Activated CD4-positive, alpha-beta T cell treated with anti-CD3 and anti-CD28 coated beads, Interleukin-2, amount 50 U/mL, for 48 hours (primary cell): ENCODE measurements around the gene CACNA1C.
"Not testable (repeated sequence)": the region's sequence is repeated elsewhere in the genome, so short reads cannot be mapped to it uniquely, and the experiment has no call there.

Experiments
- DNase-seq, 2 experiments: peaks; one replicate each; pipeline ENCODE4 v3.0.0-alpha.2; 2020

The CACNA1C gene

DNA sequence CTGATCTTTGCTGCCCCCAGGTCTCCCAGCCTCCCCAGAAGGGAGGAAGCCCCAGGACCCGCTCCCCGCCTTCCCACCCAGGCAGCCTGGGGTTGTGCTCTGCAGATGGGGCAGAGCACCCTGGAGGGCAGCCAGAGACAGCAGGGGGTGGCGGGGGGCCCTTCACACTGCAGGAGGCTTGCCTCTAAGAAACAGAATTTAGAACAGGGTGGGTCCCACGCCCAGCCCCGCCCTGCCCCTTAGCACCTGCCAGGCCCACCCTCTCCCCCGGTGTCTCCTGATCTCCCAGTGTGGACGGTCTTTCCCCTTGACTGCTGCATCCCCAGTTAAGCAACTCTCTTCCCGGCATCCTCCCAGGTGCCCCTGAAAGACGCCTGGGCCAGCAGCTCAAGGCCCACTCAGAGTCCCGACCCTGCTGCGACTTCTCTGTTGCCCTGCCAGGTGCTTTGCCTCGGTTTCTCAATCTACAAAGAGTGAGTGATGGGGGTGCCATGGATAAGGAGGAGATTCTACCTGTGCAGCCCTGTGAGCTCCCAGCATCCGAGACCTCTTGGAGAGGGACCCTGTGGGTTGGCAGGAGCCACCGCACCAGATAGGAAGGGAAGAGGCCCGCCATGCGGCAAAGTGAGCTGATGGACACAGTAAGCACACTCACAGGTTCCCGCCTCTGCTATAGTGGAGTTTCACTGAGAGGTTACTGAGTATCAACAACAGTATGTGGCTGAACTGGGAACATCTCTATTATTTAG, 414.8 kb downstream of the CACNA1C start:
- DNase-seq: no peak

DNA sequence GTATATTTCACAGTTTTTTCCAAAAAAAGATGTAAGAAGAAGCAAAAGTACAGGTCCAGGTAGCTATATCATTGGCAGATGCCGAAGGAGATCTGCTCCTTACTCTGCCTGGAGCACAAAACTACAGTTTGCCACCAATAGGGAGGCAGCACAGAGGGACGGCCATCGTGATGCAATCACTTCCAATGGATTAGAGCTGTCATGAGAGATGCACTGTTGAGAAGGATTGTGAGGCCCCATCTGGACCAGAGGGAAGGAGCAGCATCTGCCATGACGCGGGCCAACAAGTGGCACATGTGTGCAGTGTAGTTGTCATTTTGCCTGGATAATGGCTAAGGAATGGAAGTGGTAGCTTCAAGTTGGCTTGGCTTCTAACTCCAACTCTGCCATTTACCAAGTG, 423.2 kb downstream of the CACNA1C start:
- DNase-seq: no peak

DNA sequence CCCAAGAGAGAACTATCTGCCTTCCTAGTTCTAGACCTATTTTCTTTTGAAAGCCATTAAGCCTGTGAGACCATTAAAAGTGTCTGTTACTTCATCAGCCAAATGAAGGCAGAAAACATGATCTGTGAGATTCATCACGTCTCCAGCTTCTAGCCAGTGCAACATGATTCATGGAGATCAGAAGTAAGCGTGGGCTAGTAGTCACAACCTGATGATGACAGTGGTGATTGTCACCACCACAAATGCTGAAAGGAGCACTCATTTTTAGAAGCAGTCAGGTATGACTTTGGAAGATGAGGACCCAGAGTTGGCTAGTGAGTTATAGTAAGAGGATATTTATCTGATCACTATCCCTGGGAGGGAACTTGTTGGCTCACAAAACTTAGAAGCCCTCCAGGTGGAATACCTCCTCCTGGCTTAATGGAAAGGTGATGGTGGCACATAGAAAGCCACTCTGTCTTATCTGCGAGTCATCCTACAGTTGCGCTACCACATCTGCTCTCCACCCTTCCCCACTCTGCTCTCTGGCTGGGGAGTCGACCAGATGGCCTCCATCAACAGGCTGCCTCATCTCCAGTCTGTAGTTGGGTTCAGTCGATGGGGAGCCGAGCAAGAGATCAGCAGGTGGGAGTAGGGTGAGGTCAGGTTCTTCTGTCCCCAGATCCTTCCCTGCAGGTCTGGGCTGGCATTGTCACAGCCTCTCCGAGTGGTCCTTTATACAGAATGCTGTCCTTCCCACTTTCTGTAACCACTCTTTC, 424.4 kb downstream of the CACNA1C start:
- no peak for DNase-seq

DNA sequence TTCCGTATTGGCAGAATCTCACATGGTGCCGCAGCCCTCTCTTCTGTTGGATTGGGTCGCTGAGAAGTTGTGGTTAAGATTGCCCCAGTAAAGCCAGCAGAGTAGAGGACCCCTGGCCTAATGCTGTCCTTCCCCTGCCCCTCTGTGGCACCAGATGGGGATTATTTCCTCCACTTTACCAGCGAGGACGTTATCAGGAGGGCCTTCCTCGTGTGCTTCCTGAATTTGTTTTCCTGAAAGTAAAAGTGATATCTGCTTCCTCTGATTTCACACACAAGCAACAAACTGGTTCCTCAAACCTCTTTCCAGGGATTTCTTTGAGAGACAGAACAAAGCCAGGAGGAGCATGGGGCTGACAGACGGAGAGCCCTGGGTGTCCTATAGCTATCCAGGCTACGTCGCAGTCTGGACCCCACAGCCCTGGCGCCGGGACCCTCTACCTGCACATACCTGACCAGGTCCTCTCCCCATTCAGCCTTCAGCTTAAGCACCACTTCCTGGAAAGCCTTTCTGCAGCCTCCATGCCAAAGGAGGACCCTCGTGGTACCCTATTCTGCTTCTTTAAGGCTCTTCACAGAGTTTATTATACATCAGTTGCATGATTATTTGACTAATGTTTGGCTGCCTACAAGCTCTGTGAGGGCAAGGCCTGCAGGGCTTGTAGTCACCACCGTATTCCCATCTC, 427.2 kb downstream of the CACNA1C start:
- no peak for DNase-seq

DNA sequence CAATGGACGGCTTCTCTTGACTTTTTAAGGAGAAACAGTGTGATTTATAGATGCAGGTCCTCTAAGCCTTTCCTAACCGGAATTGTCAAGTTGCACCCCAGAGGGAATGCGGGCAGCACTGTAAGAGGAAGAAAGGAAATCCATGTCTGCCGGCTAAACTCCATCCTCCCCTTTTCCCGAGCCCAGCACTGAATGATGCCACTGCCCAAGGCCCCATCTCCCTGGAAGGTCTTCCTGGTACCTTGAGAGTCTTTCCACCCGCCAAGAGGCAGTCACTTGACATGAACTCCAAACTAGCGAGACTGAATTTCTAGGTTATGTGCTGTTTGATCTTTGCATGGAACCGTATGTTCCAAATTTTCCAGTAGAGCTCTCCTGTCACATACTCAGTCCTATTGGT, 428.6 kb downstream of the CACNA1C start:
- DNase-seq: no peak

DNA sequence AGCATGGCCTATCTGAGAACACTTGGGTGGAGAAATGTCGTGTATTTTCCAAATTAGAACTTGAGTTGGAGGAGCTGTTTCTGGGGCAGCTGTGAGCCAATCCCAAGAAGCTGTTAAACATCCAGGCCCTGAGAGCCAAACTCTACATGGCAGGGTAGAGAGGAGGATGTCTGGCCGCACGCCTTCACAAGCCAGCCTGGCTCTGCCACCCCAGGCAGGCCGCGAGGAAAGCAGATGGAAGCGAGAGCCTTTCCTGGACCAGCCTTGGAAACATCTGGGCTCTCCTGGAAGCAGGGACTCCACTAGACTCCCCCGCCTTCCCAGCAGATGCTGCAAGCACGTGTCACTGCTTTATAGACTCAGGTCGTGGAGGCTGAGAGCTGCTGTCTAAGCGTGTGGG, 429.2 kb downstream of the CACNA1C start:
- DNase-seq: no peak

DNA sequence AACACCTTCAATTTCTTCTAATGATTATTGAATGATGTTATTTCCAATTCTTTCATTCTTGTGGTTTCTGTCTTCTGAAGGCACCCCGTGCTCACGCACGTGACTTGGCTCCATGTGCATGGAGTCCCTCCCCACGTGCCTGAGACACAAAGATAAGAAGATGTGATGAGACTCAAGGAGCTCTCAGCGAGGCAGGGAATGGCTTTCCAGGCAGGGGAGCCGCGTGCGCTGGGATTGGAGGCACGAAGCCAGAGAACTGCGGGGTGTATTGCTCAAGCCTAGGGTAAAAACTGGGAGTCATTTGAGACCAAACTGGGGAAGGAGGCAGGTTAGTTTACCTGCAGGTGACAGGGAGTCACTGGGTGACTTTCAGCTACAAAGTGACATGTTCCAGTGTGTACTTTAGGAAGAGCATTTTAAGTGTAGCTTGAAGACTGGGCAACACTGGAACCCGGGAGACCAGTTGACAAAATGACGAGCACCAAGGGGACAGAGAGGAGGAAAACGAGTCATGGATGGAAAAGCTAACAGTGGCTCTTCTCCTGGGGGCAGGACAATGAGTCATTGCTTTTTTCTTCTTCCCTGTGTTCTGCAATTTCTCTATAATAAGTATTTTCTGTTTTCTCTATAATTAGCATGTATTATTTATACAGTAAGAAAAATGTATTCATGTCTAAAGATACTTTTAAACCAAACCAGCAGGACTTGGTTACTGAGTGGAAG, 430.3 kb downstream of the CACNA1C start:
- DNase-seq: no peak

DNA sequence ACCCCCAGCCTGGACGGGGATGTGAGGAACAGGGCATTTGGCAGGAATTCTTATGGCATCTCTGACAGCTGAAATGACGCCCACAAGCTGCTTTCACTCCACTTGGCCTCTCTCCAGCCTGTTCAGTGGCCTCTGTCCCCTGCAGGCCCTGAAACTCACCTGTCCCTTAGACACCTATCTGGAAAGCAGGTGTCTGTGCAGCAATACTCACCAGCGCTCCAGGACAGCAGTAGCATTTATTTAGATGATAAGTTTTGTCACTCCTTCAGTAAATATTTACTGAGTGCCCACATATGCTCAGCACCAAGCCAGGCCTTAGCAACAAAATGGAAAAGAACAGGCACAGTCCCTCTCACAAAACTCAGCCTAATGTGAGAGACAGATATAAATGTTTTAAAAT, 430.9 kb downstream of the CACNA1C start:
- no peak for DNase-seq

DNA sequence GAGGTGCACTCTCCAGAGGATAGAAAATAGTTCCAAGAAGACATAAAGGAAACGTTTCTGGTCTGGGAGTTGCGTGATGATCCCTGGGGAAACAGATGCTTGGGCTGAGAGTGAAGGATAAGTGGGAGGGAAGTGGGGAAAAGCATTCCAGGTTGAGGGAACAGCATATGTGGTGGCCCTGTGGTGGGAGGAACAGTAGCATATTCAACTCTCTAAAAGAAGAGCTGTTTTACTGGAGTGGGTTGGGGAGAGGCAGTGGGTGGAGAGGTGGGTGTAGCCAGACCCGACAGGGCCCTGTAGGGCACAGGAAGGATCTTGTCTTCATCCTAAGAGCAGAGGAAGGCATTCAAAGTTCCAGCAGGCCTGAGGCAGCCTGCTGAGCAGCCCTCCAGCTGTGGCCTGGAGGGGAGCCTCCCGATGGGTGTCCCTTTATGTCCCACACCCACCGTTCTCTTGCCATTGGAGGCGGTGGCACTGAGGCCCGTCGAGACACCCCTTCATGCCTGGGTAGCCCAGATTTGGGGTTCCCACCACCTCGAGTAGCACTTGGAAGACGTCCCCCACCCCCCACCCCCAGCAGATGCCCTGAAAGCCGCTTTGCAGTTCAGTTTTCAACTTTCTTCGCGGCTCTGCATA, 431.5 kb downstream of the CACNA1C start:
- no peak for DNase-seq

DNA sequence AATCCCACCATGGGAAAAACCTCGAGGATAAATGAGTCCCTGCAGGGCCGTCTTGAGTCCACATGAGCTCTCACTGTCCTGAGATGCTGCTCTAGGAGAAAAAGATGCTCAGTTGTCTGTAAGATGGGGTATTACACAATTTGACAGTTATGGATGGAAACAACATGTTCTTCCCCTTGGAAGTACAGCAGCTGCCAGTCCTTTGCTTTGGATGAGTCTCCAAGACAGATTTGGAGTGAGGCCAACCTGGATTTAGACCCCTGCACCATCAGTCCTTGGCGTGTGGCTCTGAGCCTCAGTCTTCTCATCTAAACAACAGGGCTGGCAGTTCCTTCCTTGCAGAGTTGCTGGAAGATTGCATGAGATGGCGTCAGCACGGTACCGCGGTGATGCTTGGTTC, 432.9 kb downstream of the CACNA1C start:
- DNase-seq: no peak

DNA sequence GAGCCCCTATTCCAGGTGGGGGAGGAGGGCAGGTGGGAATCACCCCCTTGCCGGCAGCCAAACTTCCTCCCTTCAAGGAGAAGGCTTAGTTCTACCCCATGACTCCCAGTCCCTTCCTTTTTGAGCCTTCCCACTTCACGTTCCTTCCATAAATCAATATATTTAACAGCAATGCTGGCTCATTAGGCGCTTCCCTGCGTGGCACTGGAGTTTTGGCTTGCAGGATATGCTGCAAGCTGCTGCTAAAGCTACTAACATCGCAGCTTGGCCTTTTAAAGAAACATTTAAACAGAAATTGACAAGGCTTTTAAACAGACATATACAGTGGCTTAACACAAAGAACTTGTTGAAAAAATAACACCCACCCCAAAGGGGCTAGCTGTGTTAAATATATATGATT, 434.0 kb downstream of the CACNA1C start:
- no peak for DNase-seq

DNA sequence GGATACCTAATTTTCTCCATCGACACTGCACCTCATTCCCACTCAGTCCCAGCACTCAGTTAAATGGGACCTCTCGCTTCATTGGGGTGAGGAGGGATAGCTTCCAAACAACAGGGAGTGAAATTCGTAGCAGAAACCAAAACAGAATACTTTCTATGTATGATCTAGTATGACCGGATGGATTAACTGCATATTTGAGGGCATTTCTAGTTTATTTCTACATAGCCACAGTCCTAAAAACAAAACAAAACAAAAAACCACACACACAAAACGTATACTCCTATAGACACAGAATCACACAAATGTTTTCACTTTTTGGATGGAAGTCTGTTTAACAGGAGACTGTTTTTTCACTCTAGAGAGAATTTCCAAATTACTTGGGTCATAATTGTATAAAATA, 434.5 kb downstream of the CACNA1C start:
- no peak for DNase-seq

DNA sequence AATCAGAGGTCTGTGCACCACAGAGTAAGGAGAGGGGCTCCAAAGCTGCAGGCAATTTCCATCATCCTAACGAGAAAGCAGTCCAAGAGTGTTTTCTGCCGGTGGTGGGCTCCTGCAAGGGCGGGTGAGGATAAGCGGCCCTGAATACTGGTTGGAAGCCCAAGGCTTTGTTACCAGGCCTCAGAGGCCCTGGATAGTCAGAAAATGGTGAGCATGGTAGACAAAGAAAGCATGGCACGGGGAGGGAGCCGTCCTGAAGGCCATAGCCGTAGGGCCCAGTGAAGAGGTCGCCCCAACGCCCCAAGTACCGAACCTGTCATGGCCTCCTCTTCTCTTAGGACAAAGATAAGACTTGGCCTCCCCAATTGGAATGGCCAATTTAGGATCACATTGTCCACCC, 435.3 kb downstream of the CACNA1C start:
- DNase-seq: no peak

DNA sequence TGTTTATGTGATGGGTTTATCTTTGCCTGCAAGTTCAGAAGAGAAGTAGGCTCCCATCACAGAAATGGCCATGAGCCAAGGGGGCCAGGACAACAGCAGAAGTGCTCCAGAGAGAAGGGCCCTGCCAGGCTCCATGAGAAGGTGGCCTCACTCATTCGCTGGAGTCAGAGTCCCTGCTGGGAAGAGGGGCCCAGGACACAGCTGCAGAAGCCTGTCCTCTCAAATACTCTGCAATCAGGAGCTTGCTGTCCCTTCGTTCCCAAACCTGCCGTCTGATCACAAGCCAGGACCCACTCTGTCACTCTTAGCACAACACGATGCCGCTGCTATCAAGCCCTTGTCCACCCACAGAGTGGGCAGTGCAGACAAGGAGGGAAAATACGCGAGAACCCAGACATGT, 435.8 kb downstream of the CACNA1C start:
- no peak for DNase-seq

DNA sequence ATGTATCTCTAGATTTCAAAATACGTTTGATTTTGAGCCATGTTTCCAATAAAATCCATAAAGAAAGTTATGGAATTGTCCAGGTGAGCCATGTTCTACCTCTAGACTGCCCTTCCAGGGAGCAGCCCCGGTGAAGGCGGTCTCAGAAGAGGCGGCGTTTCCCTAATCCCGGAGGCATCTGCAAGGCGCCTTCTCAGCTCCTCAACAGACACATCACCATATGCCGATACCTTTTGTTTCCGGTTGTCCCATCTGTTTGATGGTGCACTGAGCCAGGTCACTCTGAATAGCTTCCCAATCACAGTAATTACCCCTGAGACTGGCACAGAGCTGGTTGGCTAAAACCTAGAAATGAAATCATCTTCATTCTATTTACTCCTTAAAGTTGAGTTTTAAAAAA, 436.5 kb downstream of the CACNA1C start:
- DNase-seq: no peak

DNA sequence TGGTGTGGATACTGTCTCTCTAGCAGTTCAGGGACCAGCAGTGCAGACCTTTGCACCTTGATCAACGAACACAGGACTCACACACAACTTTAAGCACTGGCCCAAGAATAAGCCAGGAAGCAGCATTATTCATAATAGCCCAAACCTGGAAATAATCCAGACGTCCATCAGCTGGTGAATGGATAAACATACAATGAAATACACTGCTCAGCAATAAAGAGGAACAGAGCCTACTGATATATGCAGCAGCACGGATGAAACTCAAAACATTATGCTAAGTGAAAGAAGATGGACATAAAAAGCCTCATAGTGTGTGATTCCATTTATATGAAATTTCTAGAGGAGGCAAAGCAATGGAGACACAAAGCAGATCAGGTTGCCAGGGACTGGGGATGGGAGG, 438.0 kb downstream of the CACNA1C start:
- DNase-seq: no peak

DNA sequence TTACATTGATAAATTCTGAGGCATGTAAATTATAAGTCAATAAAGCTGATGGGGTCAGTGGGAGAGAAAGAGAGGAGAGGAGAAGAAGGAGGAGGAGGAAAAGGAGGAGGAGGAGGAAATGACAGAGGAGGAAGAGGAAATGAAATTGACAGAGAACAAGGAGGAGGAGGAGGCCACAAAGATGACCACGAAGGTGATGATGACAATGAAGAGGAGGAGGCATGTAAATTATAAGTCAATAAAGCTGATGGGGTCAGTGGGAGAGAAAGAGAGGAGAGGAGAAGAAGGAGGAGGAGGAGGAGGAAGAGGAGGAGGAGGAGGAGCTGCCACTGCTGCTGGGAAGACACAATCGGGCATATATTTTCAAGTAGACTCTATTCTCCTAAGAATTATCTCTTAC, 438.6 kb downstream of the CACNA1C start:
- DNase-seq: not testable (repeated sequence)

DNA sequence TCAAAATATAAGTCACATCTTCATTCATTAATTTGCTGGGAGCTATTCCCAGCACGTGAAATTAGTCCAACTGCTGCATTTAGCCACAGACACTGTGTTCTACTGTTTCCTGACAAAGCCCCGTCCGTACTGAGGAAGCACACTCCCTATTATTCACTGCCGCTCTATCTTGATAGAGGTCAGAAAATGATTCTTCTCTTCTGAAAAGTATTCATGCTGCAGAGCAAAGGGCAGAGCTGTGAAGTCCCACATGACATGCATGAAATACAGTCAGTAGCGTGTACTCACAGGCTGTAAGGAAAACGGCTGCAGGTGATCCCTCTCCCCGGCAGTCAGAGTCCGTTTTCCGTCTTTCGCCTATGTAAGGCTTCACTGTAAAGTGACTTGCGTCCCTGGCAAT, 439.4 kb downstream of the CACNA1C start:
- no peak for DNase-seq

DNA sequence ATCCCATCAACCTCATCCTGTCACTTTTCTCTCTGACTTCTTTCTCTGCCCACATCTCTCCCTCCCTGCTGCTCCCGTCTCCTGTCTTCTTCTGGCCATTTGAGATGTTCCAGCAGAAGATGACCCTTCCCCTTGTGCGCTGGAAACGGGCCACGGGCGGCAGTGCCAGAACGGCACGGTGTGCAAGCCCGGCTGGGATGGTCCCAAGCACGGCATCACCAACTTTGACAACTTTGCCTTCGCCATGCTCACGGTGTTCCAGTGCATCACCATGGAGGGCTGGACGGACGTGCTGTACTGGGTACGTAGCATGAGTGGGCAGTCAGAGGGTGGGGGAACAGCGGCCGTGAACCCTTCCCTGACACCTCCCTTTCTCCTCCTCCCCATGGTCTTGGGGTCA, 440.3 kb downstream of the CACNA1C start:
- no peak for DNase-seq

DNA sequence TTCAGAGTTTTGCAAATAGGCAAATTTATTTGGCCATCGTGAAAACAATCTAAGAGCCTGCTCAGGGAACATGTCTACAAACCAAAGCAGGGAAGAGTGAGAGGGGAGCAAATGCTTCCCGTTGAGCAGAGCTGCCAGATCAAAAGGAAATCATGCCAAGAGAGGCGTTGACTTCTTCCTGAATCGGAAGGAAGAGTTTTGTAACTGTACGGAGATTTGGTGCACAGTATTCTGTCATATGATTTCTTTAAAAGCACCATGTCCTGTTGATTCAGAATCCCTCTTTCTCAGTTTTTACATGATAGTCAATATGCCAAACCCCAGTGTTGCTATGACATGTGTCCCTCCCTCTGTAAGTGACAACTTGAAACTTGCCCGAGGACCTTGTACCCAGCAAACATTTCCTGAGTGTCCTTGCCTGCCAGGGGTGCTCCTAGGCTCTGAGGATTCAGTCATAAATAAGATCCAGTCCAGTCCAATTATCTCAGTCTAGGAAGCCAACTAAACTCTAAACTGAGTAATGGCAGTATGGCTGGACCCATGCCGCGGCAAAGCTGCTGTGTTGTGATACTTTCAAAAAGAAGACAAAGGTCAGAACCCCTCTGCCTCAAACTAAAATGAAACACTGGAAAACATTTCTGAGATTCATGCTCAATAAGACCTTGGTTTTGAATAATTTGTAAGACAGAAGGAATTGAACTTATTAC, 441.9 kb downstream of the CACNA1C start:
- no peak for DNase-seq

DNA sequence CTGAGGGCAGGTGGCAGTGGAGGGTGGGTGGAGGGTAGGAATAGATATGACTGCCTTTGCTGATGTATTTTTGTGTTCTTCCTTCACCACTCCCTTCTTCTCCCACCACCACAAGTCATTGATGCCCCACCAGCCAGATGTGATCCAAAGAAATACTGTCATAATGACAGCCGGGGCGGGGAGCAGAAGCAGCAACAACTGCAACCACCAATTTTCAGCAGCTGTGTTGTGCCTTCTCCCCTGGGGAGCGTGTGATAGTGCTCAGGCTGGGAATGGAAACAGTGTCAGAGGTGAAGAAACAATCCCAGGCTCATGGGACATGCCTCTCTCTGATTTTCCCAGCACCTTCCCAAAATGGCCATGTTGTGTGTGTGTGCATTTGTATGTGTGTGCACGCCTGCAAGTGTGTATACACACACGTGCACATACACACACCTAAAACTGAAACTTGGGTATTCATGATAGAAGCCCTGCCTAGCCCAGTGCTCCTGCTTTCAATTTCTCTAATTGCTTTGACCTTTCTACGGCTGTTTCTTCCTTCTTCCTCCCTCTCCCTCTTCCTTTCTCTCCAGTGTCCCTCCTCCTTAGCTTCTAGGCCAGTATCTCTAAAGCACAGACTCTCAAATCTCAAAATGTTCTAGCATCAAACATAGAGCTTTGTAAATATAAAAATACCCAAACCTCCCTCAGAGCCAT, 442.8 kb downstream of the CACNA1C start:
- DNase-seq: no peak
